HG02610 (cell line): ENCODE data around the gene SFTPB.
"Not testable (repeated sequence)": the region's sequence is repeated elsewhere in the genome, so short reads cannot be mapped to it uniquely, and the experiment has no call there.

Source experiments
- ATAC-seq: cut with Tn5 transposase; IDR thresholded peaks from one replicate; pipeline ENCODE4 v1.9.1; 2021; ENCODE audit warnings: mild to moderate bottlenecking, moderate library complexity; ENCODE audit not compliant: unreplicated experiment

Gene SFTPB

GRCh38 chr2:85668009-85668856 lies at the start of gene SFTPB:
Gene SFTPB, minus strand, starts transcription at chr2:85668199. Its CDS starts 16 bp downstream, at chr2:85668183.
- ATAC-seq, result no peak

DNA sequence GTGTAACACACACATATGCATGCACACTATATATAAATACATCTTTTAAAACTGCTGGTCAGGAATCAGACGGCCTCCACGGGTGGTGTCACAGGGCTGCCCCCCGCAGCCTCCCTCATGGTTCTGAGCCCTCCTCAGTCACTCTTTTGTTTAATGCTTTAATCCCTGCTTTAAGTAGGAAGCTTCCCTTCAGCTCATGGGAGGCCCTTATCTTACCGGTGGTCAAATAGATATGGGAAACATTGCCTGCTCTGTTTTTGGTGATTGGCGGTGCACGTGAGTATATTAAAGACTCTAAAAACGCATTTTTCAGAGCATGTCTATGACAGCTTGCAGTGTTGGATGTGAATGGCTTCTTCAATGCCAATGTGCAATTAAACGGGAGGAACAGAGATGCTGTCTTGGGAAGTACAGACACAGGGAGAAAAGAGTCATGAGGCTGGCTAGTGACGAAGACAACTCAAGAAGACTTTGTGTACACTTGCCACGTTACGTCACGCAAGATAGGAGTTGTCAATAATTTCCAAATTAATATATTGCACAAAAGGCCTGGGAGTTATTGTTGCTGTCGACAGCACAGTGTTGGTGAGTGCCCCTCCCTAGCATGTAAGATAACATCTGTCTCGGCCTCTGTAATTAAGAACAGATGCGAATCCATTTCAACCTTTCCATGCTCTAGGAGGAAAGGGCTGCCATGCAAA lies 49.5 kb upstream of the SFTPB start:
- ATAC-seq, result no peak

DNA sequence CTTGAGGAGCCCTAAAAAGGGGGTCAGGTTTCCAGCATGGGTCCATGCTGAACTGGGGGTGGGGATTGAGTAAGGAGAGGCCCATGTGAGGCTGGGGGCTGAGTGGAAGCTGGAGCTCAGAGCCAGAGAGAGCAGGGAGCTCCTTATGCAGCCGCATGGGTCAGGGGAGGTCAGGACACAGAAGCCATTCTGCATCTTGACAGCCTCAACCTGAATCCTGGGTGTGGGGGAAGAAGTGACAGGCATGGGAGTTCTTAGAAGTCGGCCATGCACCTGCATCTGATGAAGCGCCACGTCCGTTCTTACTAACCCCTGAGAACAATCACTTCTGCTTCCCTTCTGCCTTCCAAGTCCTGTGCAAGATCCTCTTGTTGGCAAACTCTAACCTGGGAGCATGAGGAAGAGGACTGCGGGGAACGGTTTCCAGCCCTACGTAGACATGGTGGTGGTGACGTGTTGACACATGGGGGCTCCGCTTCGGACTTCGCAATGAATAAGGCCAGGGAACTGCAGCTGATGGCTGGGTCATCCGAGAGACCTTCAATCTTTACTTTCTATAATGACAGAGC lies 48.4 kb upstream of the SFTPB start:
- ATAC-seq, result no peak

DNA sequence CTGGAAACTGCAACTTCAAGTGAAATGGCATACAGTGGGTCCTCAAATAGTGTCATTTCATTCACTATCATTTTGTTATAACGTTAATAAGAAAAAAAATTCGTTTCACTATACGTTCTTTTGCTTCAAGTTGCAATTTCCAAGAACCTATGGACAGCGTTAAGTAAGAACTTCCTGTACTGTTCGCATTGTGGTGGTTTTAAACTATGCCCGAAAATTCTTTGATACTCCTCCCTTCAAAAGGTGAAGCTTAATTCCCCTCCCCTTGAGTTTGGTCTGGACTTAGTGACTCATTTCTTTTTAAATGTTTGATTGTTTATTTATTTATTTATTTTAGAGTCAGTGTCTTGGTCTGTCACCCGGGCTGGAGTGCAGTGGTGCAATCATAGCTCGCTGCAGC lies 46.8 kb upstream of the SFTPB start:
- no peak for ATAC-seq

DNA sequence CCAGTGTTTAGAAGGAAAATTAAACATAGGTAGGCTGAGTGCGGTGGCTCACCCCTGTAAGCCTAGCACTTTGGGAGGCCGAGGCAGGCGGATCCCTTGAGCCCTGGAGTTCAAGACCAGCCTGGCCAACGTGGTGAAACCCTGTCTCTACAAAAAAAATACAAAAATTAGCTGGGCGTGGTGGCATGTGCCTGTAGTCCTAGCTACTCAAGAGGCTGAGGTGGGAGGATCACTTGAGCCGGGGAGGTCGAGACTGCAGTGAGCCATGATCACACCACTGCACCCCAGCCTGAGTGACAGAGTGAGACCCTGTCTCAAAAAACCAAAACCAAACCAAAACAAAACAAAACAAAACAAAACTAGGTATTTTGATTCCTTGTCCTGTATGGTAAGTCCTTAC lies 46.4 kb upstream of the SFTPB start:
- not testable (repeated sequence) for ATAC-seq

- no peak for ATAC-seq
Observed at GRCh38 chr2:85713836-85714235, 45.8 kb upstream of the SFTPB start.

DNA sequence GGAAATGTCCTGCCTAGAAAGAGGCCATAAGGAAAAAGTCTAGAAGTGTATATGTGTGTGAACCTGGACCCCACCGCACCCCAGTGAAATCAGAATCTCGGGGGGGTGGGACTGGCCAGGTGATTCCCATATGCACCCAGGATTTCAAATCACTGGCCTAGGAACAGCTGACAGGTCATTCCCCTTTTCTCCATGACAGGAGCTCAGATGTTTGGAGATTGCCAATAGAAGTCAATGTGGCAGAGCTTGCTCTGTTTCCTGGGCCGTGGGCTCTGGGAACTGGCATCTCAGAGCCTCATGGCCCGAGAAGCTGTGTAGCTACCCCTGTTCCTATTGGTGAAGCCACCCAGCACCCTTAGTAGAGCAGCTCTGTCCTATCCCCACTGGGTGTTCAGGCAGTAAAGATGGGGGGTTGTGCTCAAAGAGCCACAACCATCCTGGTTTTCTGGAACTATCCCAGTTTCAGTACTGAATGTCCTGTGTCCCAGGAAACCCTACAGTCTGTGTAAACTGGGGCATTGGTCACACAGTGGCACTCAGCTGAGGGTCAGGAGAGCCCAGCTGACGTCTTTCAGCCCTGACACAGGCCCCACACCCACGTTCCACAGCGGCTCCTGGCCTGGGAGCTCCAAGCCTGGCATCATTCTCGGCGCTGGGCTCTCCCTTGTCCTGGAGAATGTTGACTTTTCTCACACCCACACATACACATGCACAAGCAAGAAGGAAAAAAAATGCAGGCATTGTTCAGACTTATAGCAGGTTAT lies 45.0 kb upstream of the SFTPB start:
- no peak for ATAC-seq

- ATAC-seq, result no peak
Observed at GRCh38 chr2:85712336-85712735, 44.3 kb upstream of the SFTPB start.

GRCh38 chr2:85711578-85712060 lies 43.6 kb upstream of the SFTPB start:
- ATAC-seq, result no peak

DNA sequence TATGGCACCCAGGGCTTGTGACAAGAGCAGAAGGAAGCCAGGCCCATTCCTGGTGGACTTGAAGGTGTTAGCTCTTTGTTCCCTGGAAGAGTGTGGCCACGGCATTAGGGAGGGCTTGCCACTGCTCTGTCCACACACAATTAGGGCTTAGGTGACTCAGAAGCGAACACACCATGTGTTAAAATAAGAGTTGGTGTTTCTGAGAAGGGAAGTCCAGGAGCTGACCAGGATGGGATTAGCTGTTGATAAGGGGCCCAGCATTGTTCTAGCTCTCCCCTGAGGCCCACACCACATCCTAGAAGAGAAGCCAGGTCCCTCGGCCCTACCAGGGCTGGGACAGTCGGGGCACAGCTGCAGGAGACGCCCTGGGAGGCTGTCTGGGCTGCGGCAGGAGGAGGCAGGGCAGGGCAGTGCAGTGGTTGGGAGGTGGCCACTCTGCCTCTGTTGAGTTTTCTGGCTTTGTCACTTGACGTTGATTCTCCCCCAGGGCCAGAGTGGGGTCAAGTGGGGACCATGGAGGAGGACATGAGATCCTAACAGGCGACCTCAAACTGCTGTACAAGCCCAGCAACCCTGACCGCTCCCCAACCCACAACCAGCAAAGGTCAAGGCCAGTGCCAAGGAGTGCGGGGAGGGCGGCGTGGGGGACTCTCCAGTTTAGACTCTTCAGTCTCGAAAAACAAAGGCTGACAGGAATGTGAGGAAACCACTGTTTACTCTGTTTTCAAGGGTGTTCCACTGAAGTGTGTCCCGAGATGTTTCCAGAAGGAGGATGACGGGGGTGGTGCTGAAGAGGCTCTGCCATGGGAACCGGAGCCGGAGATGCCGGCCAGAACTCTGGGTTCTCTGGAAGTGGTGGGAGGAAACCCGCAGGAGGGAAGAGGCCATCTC lies 42.9 kb upstream of the SFTPB start:
- ATAC-seq, result no peak

- no peak for ATAC-seq
Observed at GRCh38 chr2:85709401-85709811, 41.4 kb upstream of the SFTPB start.

DNA sequence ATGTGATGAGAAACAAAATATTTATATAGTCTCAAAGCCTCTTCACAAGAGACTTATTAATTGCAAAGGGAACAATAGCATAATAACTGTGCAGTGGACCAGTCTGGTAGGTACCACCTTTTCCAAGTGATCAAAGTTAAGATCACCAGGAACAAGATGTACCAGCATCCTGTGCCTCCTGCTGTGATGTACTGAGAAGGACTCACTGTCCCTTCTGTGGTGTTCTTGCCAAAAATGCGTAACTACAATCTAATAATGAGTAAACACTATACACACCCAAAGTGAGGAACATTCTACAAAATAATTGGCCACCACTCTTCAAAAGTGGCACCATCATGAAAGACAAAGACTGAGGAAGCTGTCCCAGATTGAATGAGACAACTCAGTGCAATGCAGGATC lies 40.6 kb upstream of the SFTPB start:
- ATAC-seq, result no peak

GRCh38 chr2:85707304-85707703 lies 39.3 kb upstream of the SFTPB start:
- peak; percentile 46 for ATAC-seq

- no peak for ATAC-seq
Observed at GRCh38 chr2:85706599-85707296, 38.7 kb upstream of the SFTPB start.

DNA sequence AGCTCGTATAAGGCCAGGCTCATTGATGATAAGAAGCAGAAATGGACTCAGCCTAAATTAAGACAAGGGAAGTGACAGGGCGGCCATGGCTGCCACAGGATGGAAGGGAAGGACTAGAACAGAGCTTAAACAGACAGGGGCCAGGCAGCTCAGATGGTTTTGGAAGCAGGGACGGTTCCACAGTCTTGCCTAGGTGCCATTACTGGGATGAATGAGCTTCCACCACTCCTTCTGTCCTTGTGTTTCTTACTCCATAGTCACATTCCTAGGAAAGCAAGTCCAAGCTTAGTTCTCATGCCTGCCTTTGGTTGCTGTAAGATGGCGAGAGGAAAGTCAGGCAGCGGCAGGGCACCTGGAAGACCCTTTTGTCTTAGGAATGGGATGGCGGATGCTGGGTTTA lies 38.1 kb upstream of the SFTPB start:
- no peak for ATAC-seq

GRCh38 chr2:85705680-85706039 lies 37.7 kb upstream of the SFTPB start:
- no peak for ATAC-seq

DNA sequence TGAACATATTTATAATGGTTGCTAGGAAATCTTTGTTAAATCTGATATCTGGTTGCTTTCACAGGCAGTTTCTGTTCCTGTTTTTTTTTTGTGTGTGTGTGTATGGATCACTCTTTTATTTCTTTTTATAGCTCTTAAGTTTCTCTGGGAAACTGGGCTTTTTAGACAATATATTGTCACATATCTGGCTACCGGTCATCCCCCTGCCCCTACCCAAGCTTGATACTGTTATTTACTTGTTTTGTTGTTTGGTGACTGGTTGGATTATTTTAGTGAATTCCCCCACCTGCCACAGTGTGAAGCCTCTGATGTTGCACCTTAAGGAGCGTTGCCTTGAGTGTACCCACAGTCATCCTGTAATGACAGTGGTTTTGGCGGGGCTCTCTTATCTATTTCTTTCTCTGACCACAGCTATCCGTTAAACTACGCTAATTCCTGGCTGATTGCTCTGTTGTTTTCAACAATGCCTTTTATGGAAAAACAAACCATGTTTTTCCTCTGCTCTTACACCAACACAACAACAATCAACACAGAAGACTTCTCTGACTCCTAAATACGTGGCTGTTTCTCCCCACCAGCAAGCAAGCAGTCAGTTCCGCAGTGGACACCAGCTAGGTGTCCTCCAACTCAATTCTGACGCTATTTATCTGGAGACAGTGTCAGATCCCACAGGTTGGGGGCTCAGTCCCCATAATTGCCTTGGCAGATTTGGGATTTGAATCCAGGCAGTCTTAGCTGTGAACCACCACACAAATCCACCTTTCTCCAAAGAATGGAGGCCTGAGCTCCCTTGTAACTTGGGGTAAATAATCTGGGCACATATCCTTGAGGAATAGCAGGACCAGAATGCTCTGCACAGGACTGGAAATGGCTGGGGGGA lies 37.0 kb upstream of the SFTPB start:
- ATAC-seq, result peak; percentile 86

- ATAC-seq, result no peak
Observed at GRCh38 chr2:85704038-85704437, 36.0 kb upstream of the SFTPB start.

DNA sequence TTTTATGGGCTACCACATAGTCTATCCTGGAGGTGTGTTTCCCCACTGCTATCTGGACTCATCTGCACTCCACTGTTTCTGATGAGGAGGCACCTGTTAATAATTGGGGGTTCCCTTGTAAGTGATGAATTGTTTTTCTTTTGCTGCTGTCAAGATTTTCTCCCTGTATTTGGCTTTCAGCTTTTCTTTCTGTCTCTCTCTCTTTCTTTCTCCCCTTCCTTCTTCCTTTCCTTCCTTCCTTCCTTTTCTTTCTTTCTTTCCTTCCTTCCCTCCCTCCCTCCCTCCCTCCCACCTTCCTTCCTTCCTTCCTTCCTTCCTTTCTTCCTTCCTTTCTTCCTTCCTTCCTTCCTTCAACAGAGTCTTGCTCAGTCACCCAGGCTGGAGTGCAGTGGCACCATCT lies 35.3 kb upstream of the SFTPB start:
- no peak for ATAC-seq
